Activated B cell treated with CpG ODN at 0.5 μM for 24 hours (primary cell): ENCODE results near the gene BUB3. TPM values are rescaled to one million over a fixed set of nuclear protein-coding genes. Genes with fewer than 3 reads are reported as not detected.

ENCODE experiments used
- ATAC-seq: fragments of 200-7000 bp; cut with Tn5 transposase; one replicate; pipeline ENCODE4 v1.10.0; 2021; ENCODE audit warnings: low read depth, mild to moderate bottlenecking, moderate library complexity
- CTCF ChIA-PET: fragments of 350-600 bp; sonication (Branson Sonifier 250); formaldehyde crosslinking; loops from one replicate; lab custom pipeline; 2021; ENCODE audit warnings: antibody characterized with exemption; lab: Charles Lee
- POLR2A ChIA-PET: fragments of 350-600 bp; sonication (Branson Sonifier 250); formaldehyde crosslinking; loops from one replicate; lab custom pipeline; 2021; ENCODE audit warnings: antibody characterized with exemption; lab: Charles Lee
- DNase-seq: peaks from one replicate; pipeline ENCODE4 v3.0.0; 2022
- H3K27ac Mint-ChIP-seq: one replicate; pipeline ENCODE4 v1.8.0; 2020; ENCODE audit warnings: mixed read lengths
- H3K27me3 Mint-ChIP-seq: one replicate; pipeline ENCODE4 v1.8.0; 2021; ENCODE audit warnings: mixed read lengths
- H3K36me3 Mint-ChIP-seq: one replicate; pipeline ENCODE4 v1.8.0; 2021; ENCODE audit warnings: low read depth, mixed read lengths
- H3K4me1 Mint-ChIP-seq: one replicate; pipeline ENCODE4 v1.8.0; 2021; ENCODE audit warnings: mixed read lengths
- H3K4me3 Mint-ChIP-seq: one replicate; pipeline ENCODE4 v1.8.0; 2020; ENCODE audit warnings: mild to moderate bottlenecking, mixed read lengths
- H3K9me3 Mint-ChIP-seq: one replicate; pipeline ENCODE4 v1.8.0; 2020; ENCODE audit warnings: mixed read lengths
- intact Hi-C: fragments of 100-400 bp; cut with micrococcal nuclease; formaldehyde crosslinking; loops from one replicate; pipeline ENCODE4 v1.15.1; 2024
- total RNA-seq: library from RNA; stranded (reverse); gene quantifications from 2 replicates; pipeline ENCODE4 v1.2.3, GENCODE V29; 2022
- TF ChIP-seq, protein P1 (sequence below): fragments of 200-600 bp; IDR thresholded peaks from one replicate; pipeline ENCODE4 v1.8.0; 2022; ENCODE audit warnings: antibody characterized with exemption, mild to moderate bottlenecking

BUB3 gene
- total RNA-seq, 1 donor from 2014 or later, result 141 TPM

DNA sequence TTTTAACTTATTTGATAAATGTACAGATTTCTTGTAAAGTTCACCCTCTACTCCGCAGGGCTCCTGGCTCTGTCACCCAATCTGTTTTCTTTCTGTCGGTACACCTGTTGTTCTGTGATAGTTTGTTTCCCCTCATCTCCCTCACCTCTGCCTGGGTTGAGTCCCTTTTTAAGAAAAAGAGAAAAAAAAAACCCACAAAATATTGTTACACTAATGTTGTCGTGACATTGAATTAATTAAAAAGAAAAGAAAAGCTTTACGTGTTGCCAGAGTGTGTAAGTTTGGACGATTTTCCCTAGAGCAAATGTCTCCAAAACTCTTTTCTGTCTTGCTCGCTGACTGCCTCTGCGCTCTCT, 15.1 kb upstream of the BUB3 start:
- intact Hi-C loops, result no loop called here
- Mint-ChIP-seq H3K36me3 (no peaks in the 10 kb centered on the region), H3K27ac (no peak overlapping the region), H3K4me3 (no peak overlapping the region), H3K4me1 (peaks cover 21% of the 10 kb centered on the region), H3K27me3 (peaks cover 66% of the 10 kb centered on the region), H3K9me3 (no peaks in the 10 kb centered on the region)
- DNase-seq (no peak), ATAC-seq (no peak)
- TF ChIP-seq, protein P1, sequence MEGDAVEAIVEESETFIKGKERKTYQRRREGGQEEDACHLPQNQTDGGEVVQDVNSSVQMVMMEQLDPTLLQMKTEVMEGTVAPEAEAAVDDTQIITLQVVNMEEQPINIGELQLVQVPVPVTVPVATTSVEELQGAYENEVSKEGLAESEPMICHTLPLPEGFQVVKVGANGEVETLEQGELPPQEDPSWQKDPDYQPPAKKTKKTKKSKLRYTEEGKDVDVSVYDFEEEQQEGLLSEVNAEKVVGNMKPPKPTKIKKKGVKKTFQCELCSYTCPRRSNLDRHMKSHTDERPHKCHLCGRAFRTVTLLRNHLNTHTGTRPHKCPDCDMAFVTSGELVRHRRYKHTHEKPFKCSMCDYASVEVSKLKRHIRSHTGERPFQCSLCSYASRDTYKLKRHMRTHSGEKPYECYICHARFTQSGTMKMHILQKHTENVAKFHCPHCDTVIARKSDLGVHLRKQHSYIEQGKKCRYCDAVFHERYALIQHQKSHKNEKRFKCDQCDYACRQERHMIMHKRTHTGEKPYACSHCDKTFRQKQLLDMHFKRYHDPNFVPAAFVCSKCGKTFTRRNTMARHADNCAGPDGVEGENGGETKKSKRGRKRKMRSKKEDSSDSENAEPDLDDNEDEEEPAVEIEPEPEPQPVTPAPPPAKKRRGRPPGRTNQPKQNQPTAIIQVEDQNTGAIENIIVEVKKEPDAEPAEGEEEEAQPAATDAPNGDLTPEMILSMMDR, result no peak
- ChIA-PET POLR2A (interaction anchor here (1.6 kb wide), 1 partner anchor 15 kb away, joined by 8 read pairs; the partner anchor contains the start of gene BUB3), CTCF (interaction anchor here (0.6 to 1.4 kb wide), 2 partner anchors 12 to 828 kb away, joined by 3 read pairs; no protein-coding TSS in a partner anchor)

GRCh38 chr10:123139521-123140163, 14.6 kb upstream of the BUB3 start:
- intact Hi-C loops, result loop anchor here (10.0 kb wide), 1 partner anchor 1305 kb away; no protein-coding TSS in a partner anchor
- H3K4me3 Mint-ChIP-seq, result no peak overlapping the region
- ChIA-PET CTCF (interaction anchor here (0.6 to 1.4 kb wide), 2 partner anchors 11 to 828 kb away, joined by 3 read pairs; no protein-coding TSS in a partner anchor), POLR2A (interaction anchor here (1.4 to 1.6 kb wide), 2 partner anchors 14 to 15 kb away, joined by 3 to 8 read pairs; partner anchors contain the start of gene BUB3)
- peaks cover 67% of the 10 kb centered on the region for H3K27me3 Mint-ChIP-seq
- no peak for ATAC-seq
- TF ChIP-seq, protein P1, result no peak
- no peak for DNase-seq
- peaks cover 18% of the 10 kb centered on the region for H3K4me1 Mint-ChIP-seq
- H3K36me3 Mint-ChIP-seq, result no peaks in the 10 kb centered on the region
- no peaks in the 10 kb centered on the region for H3K9me3 Mint-ChIP-seq
- peak overlapping the region; percentile 18 for H3K27ac Mint-ChIP-seq

GRCh38 chr10:123140164-123140982, 13.8 kb upstream of the BUB3 start:
- intact Hi-C loops, result loop anchor here (10.0 kb wide), 1 partner anchor 1304 kb away; no protein-coding TSS in a partner anchor
- DNase-seq (no peak), ATAC-seq (no peak)
- no peaks in the 10 kb centered on the region for H3K36me3 Mint-ChIP-seq
- H3K27ac Mint-ChIP-seq, result peak overlapping the region; percentile 18
- POLR2A ChIA-PET, result interaction anchor here (0.7 to 1.4 kb wide), 3 partner anchors 9 to 15 kb away, joined by 3 read pairs; partner anchors contain the start of gene BUB3
- no peak overlapping the region for H3K4me3 Mint-ChIP-seq
- TF ChIP-seq, protein P1, result no peak
- no peaks in the 10 kb centered on the region for H3K9me3 Mint-ChIP-seq
- H3K4me1 Mint-ChIP-seq, result peaks cover 23% of the 10 kb centered on the region
- peaks cover 74% of the 10 kb centered on the region for H3K27me3 Mint-ChIP-seq
- CTCF ChIA-PET, result no interaction called here

DNA sequence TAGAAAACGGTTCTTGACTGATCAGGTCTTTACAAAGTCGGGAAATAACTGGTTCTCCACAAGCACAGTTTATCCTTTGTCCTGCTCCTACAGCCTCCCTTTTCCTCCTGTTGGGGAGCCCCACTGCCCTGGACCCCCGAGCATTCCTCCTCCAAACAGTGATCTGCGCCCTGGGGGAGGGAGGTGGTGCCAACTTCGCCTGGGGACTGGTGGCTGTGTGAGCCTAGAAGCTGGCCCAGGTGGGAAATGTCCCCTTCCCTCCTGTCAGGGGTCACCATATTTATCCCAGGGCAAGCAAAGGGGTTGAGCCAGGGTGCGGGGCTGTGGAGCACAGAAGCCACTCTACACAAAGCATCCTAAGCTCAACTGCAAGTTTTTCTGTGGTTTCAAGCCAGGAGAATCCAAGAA, 13.2 kb upstream of the BUB3 start:
- Mint-ChIP-seq H3K27me3 (peaks cover 79% of the 10 kb centered on the region), H3K36me3 (no peaks in the 10 kb centered on the region), H3K4me1 (peaks cover 28% of the 10 kb centered on the region), H3K27ac (no peak overlapping the region), H3K9me3 (no peaks in the 10 kb centered on the region), H3K4me3 (no peak overlapping the region)
- POLR2A ChIA-PET, result interaction anchor here (0.6 to 1.4 kb wide), 4 partner anchors 9 to 14 kb away, joined by 3 read pairs; partner anchors contain the start of gene BUB3
- ATAC-seq (no peak), DNase-seq (no peak)
- intact Hi-C loops, result loop anchor here (10.0 kb wide), 1 partner anchor 1304 kb away; no protein-coding TSS in a partner anchor
- CTCF ChIA-PET, result no interaction called here
- TF ChIP-seq, protein P1, result no peak
